ENCODE data around the gene MITF. TPM values are rescaled to one million over a fixed set of nuclear protein-coding genes. Genes with fewer than 3 reads are reported as not detected.

Gene MITF
- total RNA-seq, 1 experiment from 2014 or later, result 40.3 TPM

- peaks cover 23% of the 10 kb centered on the region for H3K36me3 Mint-ChIP-seq (ENCODE audit: insufficient read depth, unreplicated experiment)
- TF ChIP-seq CTCF (IDR thresholded peaks at IDR 0.05; ENCODE audit: unreplicated experiment), result no peak
- CTCF ChIA-PET, result interaction anchor here (1.1 kb wide), 1 partner anchor 14 kb away, joined by 3 read pairs; no protein-coding TSS in a partner anchor
These were observed 139.8 kb downstream of the MITF start for GRCh38 chr3:69879051-69879450.

GRCh38 chr3:69880069-69880640, 140.9 kb downstream of the MITF start:
- intact Hi-C loops (cut with micrococcal nuclease; ENCODE audit: unreplicated experiment), result loop anchor here (2.0 to 5.0 kb wide), 3 partner anchors 13 to 67 kb away; no protein-coding TSS in a partner anchor
- no TSS peak for BruUV-seq (replicated peaks)
- peaks cover 29% of the 10 kb centered on the region for H3K36me3 Mint-ChIP-seq (ENCODE audit: insufficient read depth, unreplicated experiment)
- CTCF ChIA-PET, result interaction anchor here (1.1 kb wide), 1 partner anchor 15 kb away, joined by 3 read pairs; no protein-coding TSS in a partner anchor
- peaks cover 36% of the 10 kb centered on the region for H3K4me1 Mint-ChIP-seq (ENCODE audit: low read depth, unreplicated experiment)
- no peaks in the 10 kb centered on the region for H3K27me3 Mint-ChIP-seq (ENCODE audit: unreplicated experiment)
- no peak for TF ChIP-seq CTCF (IDR thresholded peaks at IDR 0.05; ENCODE audit: unreplicated experiment)
- peak overlapping the region; percentile 8 for H3K4me3 Mint-ChIP-seq (ENCODE audit: low read depth, unreplicated experiment)
- peak overlapping the region; percentile 88 for H3K27ac Mint-ChIP-seq (ENCODE audit: unreplicated experiment)
- no peaks in the 10 kb centered on the region for H3K9me3 Mint-ChIP-seq (ENCODE audit: low read depth, unreplicated experiment)
- DNase-seq, result no peak

More at GRCh38 chr3:69879051-69879450, 139.8 kb downstream of the MITF start:
- BruUV-seq (replicated peaks), result no TSS peak
- Mint-ChIP-seq H3K27ac (ENCODE audit: unreplicated experiment) (no peak overlapping the region), H3K4me3 (ENCODE audit: low read depth, unreplicated experiment) (no peak overlapping the region), H3K27me3 (ENCODE audit: unreplicated experiment) (no peaks in the 10 kb centered on the region), H3K4me1 (ENCODE audit: low read depth, unreplicated experiment) (peaks cover 29% of the 10 kb centered on the region), H3K9me3 (ENCODE audit: low read depth, unreplicated experiment) (no peaks in the 10 kb centered on the region)
- intact Hi-C loops (cut with micrococcal nuclease; ENCODE audit: unreplicated experiment), result no loop called here
- no peak for DNase-seq

GRCh38 chr3:69881051-69881450, 141.8 kb downstream of the MITF start:
- Mint-ChIP-seq H3K27ac (ENCODE audit: unreplicated experiment) (no peak overlapping the region), H3K36me3 (ENCODE audit: insufficient read depth, unreplicated experiment) (peaks cover 29% of the 10 kb centered on the region), H3K4me1 (ENCODE audit: low read depth, unreplicated experiment) (peaks cover 40% of the 10 kb centered on the region), H3K27me3 (ENCODE audit: unreplicated experiment) (no peaks in the 10 kb centered on the region), H3K4me3 (ENCODE audit: low read depth, unreplicated experiment) (no peak overlapping the region), H3K9me3 (ENCODE audit: low read depth, unreplicated experiment) (no peaks in the 10 kb centered on the region)
- intact Hi-C loops (cut with micrococcal nuclease; ENCODE audit: unreplicated experiment), result loop anchor here (2.0 to 5.0 kb wide), 3 partner anchors 14 to 66 kb away; no protein-coding TSS in a partner anchor
- DNase-seq, result no peak
- CTCF ChIA-PET, result interaction anchor here (0.9 kb wide), 2 partner anchors 14 to 21 kb away, joined by 3 read pairs; no protein-coding TSS in a partner anchor
- BruUV-seq (replicated peaks), result no TSS peak
- TF ChIP-seq CTCF (IDR thresholded peaks at IDR 0.05; ENCODE audit: unreplicated experiment), result no peak

GRCh38 chr3:69881756-69882428, 142.6 kb downstream of the MITF start:
- Mint-ChIP-seq H3K27ac (ENCODE audit: unreplicated experiment) (no peak overlapping the region), H3K36me3 (ENCODE audit: insufficient read depth, unreplicated experiment) (peaks cover 29% of the 10 kb centered on the region), H3K4me1 (ENCODE audit: low read depth, unreplicated experiment) (peaks cover 48% of the 10 kb centered on the region), H3K4me3 (ENCODE audit: low read depth, unreplicated experiment) (no peak overlapping the region), H3K9me3 (ENCODE audit: low read depth, unreplicated experiment) (no peaks in the 10 kb centered on the region), H3K27me3 (ENCODE audit: unreplicated experiment) (no peaks in the 10 kb centered on the region)
- intact Hi-C loops (cut with micrococcal nuclease; ENCODE audit: unreplicated experiment), result loop anchor here (2.0 to 5.0 kb wide), 3 partner anchors 15 to 65 kb away; no protein-coding TSS in a partner anchor
- no TSS peak for BruUV-seq (replicated peaks)
- DNase-seq, result no peak
- CTCF ChIA-PET, result interaction anchor here (0.5 to 1.1 kb wide), 2 partner anchors 14 to 19 kb away, joined by 3 to 5 read pairs; no protein-coding TSS in a partner anchor
- TF ChIP-seq CTCF (IDR thresholded peaks at IDR 0.05; ENCODE audit: unreplicated experiment), result no peak

Data from Calu3 (cell line).